K562 (cell line): Measurements from ENCODE around the gene AMZ1. TPM values are rescaled to one million over a fixed set of nuclear protein-coding genes. Genes with fewer than 3 reads are reported as not detected.

Source experiments
- ZFX ChIP-seq: sonication (generic); formaldehyde crosslinking; IDR thresholded peaks from 2 replicates; pipeline ENCODE4 v1.8.0; 2022; ENCODE audit warnings: mild to moderate bottlenecking, missing genetic modification reagents, moderate library complexity
- ZNF165 ChIP-seq: fragments of 250-450 bp; sonication (Bioruptor Pico); IDR thresholded peaks from 2 replicates; pipeline ENCODE4 v1.4.0; 2020; ENCODE audit warnings: borderline replicate concordance
- polyA plus RNA-seq, 8 experiments: library from polyadenylated mRNA; depleted of rRNA in 4 of 8; stranded (reverse) in 5 of 8; unstranded in 3 of 8; fragments of >200 nt; fragmentation: Nextera tagmentation in 2 of 8; fragmentation: Illumina TruSeq in 1 of 8; extraction: Ambion mirVana in 2 of 8; extraction: Trizol in 1 of 8; gene quantifications; 2 replicates each; pipeline versions ENCODE4 v1.2.1 to v1.2.3, GENCODE V29; 2011 to 2014; ENCODE audit warnings: inconsistent platforms in 1 of 8, missing spikeins in 1 of 8
- total RNA-seq, 7 experiments: library from RNA; depleted of rRNA in 6 of 7; stranded (reverse); fragments of >200 nt in 6 of 7; fragmentation: Illumina TruSeq in 2 of 7; extraction: Trizol in 2 of 7; gene quantifications; 2 replicates each; pipeline versions ENCODE4 v1.2.1 to v1.2.3, GENCODE V29; 2011 to 2021; ENCODE audit warnings: low replicate concordance in 1 of 7
- TF ChIP-seq, protein P1 (sequence below), 3 experiments: fragments of 200-800 bp in 1 of 3; sonication (Bioruptor generic) in 1 of 3; sonication (generic) in 1 of 3; formaldehyde crosslinking in 1 of 3; IDR thresholded peaks; 2 replicates each; pipeline versions ENCODE4 v1.6.1 to v1.8.0; 2016 to 2022; ENCODE audit warnings: mild to moderate bottlenecking in 2 of 3, missing compliant biosample characterization in 2 of 3, missing genetic modification characterization in 2 of 3, missing genetic modification reagents in 1 of 3
- TF ChIP-seq, protein P2 (sequence below): fragments of 450-650 bp; conservative IDR thresholded peaks from 2 replicates; pipeline ENCODE4 v1.6.1; 2016; ENCODE audit warnings: missing genetic modification characterization, low read depth, mild to moderate bottlenecking, missing compliant biosample characterization, moderate library complexity
- TF ChIP-seq, protein P3 (sequence below): fragments of 450-650 bp; formaldehyde crosslinking; IDR thresholded peaks from 2 replicates; pipeline ENCODE4 v1.4.0; 2022; ENCODE audit warnings: mild to moderate bottlenecking, moderate library complexity
- TF ChIP-seq, protein P4 (sequence below): sonication (generic); formaldehyde crosslinking; IDR thresholded peaks from 2 replicates; pipeline ENCODE4 v1.8.0; 2023; ENCODE audit warnings: mild to moderate bottlenecking, missing genetic modification reagents
- TF ChIP-seq, protein P5 (sequence below), 2 experiments: IDR thresholded peaks in 1 of 2; conservative IDR thresholded peaks in 1 of 2; 2 replicates each; pipeline ENCODE4 v1.6.1; 2016; ENCODE audit warnings: low read depth in 2 of 2, mild to moderate bottlenecking in 1 of 2, missing compliant biosample characterization in 1 of 2, missing genetic modification characterization in 1 of 2, moderate library complexity in 1 of 2

Gene AMZ1
- total and polyA plus RNA-seq, 9 of the 15 experiments (the other 6 are each of a cell fraction or from before 2014, with no cell fraction given): not detected

DNA sequence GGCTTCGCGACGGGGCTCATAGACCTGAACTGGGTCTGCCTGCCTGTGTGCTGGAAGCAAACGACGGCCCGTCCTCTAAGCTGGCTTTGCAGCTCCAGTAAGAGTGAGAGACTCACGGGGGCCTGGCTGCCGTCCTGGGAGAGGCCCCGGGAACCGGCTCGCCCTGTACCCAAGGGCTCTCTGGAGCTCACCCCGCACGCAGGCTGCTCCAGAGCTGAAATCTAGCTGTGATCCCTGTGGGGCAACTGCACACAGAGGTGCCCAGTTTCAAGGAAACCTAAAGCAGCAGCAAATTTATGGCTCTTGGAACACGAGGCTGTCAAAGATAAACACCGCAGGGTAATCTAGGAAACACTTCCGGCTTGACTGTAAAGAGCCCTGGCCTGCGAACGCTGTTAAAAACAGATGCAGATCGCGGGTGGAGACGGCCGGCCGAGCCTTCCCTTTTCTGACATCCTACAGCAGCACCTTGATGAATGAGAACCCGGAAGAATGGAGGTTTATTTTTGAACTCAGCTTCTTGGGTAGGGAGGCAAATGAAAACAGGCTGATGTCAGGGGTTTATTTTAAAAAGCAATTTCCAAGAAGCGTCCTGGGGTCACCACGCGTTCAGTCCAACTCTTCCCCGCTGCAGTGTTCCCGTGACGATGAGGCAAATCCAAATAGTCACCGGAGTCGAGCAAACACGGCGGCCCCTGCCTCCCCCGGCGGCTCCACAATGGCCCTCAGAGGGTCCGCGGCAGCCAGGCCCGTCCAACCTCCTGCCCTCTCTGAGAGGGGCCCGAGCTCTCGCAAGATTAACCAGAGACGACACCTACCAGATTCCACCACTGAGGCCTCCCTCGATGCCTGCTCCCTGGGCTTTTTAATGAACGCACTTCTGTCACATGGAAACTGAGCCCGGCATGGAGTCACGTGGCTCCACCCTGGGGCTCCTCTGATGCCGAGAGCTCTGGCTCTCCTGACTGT is 29.6 kb downstream of the AMZ1 start (continued):
- TF ChIP-seq, protein P1, sequence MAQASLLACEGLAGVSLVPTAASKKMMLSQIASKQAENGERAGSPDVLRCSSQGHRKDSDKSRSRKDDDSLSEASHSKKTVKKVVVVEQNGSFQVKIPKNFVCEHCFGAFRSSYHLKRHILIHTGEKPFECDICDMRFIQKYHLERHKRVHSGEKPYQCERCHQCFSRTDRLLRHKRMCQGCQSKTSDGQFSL (CRISPR knock-in tag; IDR thresholded peaks at IDR 0.05): no peak
- TF ChIP-seq, protein P1 (tag; IDR thresholded peaks at IDR 0.05): 0 out of 4 replicates have a peak, but pooled peaks of 1 of the 2 experiments have one; percentile 12
- TF ChIP-seq, protein P2, sequence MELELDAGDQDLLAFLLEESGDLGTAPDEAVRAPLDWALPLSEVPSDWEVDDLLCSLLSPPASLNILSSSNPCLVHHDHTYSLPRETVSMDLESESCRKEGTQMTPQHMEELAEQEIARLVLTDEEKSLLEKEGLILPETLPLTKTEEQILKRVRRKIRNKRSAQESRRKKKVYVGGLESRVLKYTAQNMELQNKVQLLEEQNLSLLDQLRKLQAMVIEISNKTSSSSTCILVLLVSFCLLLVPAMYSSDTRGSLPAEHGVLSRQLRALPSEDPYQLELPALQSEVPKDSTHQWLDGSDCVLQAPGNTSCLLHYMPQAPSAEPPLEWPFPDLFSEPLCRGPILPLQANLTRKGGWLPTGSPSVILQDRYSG: peak; percentile 88
- TF ChIP-seq, protein P3, sequence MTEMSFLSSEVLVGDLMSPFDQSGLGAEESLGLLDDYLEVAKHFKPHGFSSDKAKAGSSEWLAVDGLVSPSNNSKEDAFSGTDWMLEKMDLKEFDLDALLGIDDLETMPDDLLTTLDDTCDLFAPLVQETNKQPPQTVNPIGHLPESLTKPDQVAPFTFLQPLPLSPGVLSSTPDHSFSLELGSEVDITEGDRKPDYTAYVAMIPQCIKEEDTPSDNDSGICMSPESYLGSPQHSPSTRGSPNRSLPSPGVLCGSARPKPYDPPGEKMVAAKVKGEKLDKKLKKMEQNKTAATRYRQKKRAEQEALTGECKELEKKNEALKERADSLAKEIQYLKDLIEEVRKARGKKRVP (CRISPR knock-in tag): 0 out of 2 replicates have a peak, but pooled peaks have one; percentile 45
- TF ChIP-seq, protein P4, sequence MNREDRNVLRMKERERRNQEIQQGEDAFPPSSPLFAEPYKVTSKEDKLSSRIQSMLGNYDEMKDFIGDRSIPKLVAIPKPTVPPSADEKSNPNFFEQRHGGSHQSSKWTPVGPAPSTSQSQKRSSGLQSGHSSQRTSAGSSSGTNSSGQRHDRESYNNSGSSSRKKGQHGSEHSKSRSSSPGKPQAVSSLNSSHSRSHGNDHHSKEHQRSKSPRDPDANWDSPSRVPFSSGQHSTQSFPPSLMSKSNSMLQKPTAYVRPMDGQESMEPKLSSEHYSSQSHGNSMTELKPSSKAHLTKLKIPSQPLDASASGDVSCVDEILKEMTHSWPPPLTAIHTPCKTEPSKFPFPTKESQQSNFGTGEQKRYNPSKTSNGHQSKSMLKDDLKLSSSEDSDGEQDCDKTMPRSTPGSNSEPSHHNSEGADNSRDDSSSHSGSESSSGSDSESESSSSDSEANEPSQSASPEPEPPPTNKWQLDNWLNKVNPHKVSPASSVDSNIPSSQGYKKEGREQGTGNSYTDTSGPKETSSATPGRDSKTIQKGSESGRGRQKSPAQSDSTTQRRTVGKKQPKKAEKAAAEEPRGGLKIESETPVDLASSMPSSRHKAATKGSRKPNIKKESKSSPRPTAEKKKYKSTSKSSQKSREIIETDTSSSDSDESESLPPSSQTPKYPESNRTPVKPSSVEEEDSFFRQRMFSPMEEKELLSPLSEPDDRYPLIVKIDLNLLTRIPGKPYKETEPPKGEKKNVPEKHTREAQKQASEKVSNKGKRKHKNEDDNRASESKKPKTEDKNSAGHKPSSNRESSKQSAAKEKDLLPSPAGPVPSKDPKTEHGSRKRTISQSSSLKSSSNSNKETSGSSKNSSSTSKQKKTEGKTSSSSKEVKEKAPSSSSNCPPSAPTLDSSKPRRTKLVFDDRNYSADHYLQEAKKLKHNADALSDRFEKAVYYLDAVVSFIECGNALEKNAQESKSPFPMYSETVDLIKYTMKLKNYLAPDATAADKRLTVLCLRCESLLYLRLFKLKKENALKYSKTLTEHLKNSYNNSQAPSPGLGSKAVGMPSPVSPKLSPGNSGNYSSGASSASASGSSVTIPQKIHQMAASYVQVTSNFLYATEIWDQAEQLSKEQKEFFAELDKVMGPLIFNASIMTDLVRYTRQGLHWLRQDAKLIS (CRISPR knock-in tag): no peak; the same call in 1 of the 2 replicates
- TF ChIP-seq, protein P5, sequence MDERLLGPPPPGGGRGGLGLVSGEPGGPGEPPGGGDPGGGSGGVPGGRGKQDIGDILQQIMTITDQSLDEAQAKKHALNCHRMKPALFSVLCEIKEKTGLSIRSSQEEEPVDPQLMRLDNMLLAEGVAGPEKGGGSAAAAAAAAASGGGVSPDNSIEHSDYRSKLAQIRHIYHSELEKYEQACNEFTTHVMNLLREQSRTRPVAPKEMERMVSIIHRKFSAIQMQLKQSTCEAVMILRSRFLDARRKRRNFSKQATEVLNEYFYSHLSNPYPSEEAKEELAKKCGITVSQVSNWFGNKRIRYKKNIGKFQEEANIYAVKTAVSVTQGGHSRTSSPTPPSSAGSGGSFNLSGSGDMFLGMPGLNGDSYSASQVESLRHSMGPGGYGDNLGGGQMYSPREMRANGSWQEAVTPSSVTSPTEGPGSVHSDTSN (CRISPR knock-in tag; IDR thresholded peaks at IDR 0.05; ENCODE audit: low read depth): no peak
- TF ChIP-seq, protein P5 (tag; conservative IDR thresholded peaks at IDR 0.05; ENCODE audit: low read depth): peak; percentile 91
- TF ChIP-seq ZNF165 (CRISPR knock-in tag) (no peak), ZFX (CRISPR knock-in tag) (peak; percentile 90)
